ENCODE results near the gene RAB5A.
"Not testable (repeated sequence)": the region's sequence is repeated elsewhere in the genome, so short reads cannot be mapped to it uniquely, and the experiment has no call there.

Gene RAB5A

GRCh38 chr3:19950316-19950715 is 3.4 kb downstream of the RAB5A start:
- DNase-seq: no peak

GRCh38 chr3:19954676-19955075 is 7.8 kb downstream of the RAB5A start:
- no peak for DNase-seq

- not testable (repeated sequence) for DNase-seq
Observed at GRCh38 chr3:19957354-19957753, 10.5 kb downstream of the RAB5A start.

DNA sequence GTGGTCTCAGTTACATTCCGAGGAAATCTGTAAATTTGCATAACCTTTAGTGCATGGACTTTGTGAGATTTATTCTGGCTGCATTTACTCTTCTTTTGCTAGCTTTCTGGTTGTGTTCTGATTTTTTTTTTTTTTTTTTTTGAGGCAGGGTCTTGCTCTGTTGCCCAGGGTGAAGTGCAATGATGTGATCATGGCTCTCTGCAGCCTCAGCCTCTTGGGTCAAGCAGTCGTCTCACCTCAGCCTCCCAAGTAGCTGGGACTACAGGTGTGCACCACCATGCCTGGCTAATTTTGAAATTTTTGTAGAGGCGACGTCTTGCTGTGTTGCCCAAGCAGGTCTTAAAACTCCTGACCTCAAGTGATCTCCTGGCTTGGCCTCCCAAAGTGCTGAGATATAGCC is 12.6 kb downstream of the RAB5A start:
- DNase-seq: no peak

GRCh38 chr3:19960696-19961095 is 13.8 kb downstream of the RAB5A start:
- DNase-seq: no peak

DNA sequence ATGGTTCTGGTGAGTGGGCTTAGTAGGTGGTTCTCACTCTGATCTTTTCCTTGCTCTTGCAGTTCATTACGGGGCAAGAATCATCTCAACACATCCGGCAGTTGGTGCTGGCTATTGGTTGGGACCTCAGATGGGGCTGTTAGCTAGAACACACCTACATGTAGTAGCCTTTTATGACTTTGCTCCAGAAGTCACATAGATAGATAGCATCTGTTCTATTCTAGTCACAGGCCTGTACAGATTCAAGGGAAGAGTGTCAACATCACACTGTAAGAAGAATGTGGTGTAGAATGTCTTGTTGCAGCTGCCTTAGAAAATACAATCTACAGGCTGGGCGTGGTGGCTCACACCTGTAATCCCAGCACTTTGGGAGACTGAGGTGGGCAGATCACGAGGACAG is 15.1 kb downstream of the RAB5A start:
- no peak for DNase-seq

- no peak for DNase-seq
Observed at GRCh38 chr3:19967208-19967607, 20.3 kb downstream of the RAB5A start.

DNA sequence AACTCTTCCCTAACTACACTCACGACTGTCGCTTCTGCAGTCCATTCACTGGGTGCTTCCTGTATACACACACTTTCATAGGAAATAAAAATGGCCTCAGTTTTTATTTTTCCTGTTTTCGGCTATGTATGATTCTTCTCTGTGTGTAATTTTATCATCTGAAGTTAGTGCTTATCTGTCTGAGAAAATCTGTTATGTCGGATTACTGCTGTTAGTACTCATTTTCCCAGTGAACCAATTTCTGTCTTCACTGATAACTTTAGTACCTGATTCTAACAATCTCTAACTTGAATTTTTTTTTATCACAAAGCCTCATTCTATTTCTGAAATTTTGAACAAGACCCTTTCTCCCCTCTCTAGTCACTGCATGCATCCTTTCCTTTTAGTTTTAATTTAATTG is 20.9 kb downstream of the RAB5A start:
- no peak for DNase-seq

GRCh38 chr3:19970327-19970726 is 23.4 kb downstream of the RAB5A start:
- DNase-seq: no peak

- no peak for DNase-seq
Observed at GRCh38 chr3:19972054-19972453, 25.2 kb downstream of the RAB5A start.

DNA sequence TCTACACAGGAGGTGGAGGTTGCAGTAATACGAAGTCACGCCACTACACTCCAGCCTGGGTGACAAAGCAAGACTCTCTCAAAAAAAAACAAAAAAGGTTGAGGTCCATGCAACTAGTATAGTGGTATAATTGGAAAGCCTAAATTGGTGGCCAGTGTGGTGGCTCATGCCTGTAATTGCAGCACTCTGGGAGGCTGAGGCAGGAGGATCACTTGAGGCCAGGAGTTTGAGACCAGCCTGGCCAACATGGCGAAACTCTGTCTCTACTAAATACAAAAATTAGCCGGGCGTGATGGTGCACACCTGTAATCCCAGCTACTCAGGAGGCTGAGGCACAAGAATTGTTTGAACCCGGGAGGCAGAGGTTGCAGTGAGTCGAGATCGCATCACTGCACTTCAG is 42.0 kb downstream of the RAB5A start:
- not testable (repeated sequence) for DNase-seq

DNA sequence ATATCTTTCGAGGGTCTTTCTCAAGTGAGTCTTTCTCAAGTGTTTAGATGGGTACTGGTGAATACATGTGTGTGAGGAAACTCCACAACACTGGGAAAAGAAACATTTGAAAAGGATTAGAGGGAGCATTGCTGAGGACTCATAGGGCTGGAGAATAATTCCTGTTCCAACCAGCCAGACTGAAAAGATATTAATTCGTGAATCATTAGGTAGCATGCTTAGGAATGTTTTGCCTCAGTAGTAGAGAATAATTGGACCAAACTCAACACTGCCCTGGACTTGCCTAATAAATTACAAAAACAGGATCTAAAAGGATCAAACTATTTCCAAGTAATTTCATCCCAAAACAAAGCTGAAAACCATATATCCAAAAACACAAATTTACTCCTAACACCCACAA is 47.9 kb downstream of the RAB5A start:
- no peak for DNase-seq

- no peak for DNase-seq
Observed at GRCh38 chr3:19997502-19997901, 50.6 kb downstream of the RAB5A start.

DNA sequence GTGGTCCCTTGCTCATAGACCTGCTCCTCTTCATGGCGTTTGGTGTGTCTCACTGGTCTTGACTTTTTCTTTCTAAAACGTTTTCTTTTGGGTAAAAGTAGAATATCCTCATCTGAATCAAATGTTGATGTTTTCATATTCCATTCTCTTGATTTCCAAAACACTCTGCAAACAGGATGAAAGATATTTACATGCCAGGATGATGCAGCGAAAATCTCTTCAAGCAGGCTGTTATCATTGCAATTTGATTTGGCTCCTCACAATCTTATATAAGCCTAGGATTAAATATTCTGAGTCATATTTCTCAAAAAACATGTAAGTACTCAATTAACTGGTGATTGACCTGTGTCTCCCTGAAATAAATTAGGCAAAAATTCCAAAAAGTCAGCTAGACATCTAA is 55.0 kb downstream of the RAB5A start:
- no peak for DNase-seq

GRCh38 chr3:20007960-20008359 is 61.1 kb downstream of the RAB5A start:
- no peak for DNase-seq

DNA sequence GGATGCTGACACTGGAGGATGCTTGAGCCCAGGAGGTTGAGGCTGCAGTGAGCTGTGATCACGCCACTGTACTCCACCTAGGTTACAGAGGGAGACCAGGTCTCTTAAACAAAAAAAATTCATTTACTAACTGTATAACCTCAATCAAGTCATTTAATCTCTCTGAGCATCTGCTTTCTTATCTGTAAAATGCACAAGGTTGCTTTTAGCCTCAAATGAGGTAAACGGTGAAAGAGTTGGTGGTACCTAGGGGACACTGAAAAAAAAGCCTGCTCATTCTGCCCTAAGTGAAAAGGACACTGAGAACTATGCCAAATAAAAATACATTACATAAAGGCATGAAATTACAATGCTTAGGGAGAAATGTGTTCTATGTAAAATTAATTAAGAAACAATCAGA is 61.7 kb downstream of the RAB5A start:
- no peak for DNase-seq

- DNase-seq: no peak
Observed at GRCh38 chr3:20012164-20012563, 65.3 kb downstream of the RAB5A start, which contains the start of gene PP2D1. Gene PP2D1 (minus strand): TSS chr3:20012264. CDS start chr3:20012072, 192 bp downstream.

GRCh38 chr3:20013396-20013795 is 66.5 kb downstream of the RAB5A start:
- no peak for DNase-seq

DNA sequence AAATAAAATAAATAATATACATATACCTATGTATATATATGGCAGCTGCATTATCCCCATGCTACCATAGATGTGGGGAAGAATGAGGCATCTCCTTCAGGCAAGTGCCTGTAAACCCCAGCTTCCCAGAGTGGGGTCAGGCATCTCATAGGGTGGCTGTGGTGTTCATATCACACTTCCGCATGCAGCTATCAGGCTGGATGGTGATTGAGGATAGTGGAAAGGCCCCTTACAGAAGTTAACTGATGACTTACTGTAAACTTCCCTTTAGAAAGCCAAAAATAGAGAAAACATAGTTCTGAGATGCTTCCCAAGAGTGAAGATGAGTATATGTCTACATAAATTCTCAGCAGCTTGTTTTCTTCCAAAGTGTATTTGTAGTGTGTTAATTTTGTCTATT is 68.6 kb downstream of the RAB5A start:
- DNase-seq: no peak

DNA sequence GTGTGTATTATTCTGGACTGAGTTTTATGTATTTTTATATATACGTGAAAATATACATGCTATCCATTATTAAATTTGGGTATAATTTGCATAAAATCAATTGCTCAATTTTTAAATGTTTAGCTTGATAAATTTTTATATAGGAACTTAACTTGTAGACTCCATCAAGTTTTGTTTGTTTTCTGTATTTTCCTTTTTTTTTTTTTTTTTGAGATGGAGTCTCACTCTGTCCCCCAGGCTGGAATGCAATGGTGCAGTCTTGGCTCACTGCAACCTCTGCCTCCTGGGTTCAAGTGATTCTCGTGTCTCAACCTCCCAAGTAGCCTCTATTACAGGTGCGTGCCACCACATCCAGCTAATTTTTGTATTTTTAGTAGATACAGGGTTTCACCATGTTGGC is 69.2 kb downstream of the RAB5A start:
- DNase-seq: not testable (repeated sequence)

GRCh38 chr3:20022954-20023622 is 76.2 kb downstream of the RAB5A start:
- no peak for DNase-seq

DNA sequence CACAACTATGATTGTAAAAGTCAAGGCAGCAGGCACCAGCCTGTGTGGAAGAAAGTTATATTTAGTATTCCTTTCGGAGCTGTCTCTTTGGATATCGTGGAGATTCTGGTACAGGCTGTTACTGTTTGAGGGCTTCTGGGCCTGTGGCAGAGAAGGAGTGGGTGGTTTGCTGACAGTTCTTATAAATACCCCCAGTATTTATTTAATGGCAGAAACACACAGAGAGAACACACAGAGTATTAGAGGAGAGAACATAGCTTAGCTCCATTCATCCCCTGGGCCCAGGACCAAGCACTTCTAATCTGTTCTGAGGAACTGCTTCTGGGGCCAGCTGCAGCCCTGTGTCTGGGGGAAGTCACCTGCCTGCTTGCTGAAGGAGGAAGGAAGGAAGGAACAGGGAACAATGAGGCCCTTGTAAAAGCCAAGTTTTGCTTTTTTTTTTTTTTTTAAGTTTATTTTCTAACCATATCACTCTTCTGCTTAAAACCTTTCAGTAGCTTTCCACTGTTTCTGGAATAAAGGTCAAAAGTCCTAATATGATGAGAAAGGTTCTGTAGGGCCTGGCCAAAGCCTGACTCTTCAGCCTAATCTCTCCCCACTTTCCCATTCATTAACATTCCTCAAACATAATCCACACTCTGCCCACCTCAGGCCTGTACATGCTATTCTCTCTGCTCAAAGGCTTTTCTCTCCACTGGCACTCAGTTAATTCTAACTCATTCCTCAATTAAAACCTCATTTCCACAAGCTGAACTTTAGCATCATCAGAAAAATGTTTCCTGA is 76.9 kb downstream of the RAB5A start:
- no peak for DNase-seq

DNA sequence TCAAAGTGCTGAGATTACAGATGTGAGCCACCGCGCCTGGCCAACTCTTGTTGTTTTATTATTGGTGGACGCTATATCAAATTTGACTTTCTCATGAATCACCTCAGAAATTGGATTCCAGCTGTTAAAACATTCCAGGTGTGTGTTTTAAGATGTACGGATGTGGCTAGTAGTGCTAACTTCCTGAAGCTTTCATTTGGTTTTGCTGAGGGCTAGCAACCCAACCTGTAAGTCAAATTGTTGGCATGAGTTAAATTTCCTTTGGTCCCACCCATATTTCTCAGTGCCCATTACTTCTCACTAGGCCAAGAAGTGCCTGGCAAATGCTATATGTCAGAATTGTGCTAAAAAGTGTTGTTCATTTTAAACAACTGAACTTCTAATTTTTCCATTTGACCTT is 80.2 kb downstream of the RAB5A start:
- no peak for DNase-seq

GRCh38 chr3:20028905-20029331 is 82.0 kb downstream of the RAB5A start:
- no peak for DNase-seq

DNA sequence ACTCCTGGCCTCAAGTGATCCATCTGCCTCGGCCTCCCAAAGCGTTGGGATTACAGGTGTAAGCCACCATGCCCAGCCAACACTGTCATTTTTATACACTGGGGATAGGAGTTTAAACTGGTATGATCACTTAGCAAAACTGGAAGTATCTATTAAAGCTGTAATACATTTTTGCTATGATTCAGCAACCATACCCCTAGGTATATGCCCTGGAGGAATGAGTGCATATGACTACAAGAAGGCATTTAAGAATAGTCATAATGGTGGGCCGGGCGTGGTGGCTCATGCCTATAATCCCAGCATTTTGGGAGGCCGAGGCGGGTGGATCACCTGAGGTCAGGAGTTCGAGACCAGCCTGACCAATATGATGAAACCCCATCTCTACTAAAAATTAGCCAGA is 85.0 kb downstream of the RAB5A start:
- not testable (repeated sequence) for DNase-seq

Measured in stimulated activated naive CD4-positive, alpha-beta T cell treated with Interleukin-2 at 50 U/mL for 16 hours (primary cell).